HL-60/S4 (cell line): ENCODE results near the gene DAB2IP.
"Not testable (repeated sequence)": the region's sequence is repeated elsewhere in the genome, so short reads cannot be mapped to it uniquely, and the experiment has no call there.

Experiments used
- in situ Hi-C: fragments of 300-500 bp; cut with MboI; formaldehyde crosslinking; loops from 2 replicates; pipeline ENCODE4 v1.14.3; 2022; ENCODE audit warnings: low sequenced_read_pairs

The DAB2IP gene

GRCh38 chr9:121651295-121652020 lies at the start of gene DAB2IP:
DAB2IP (plus strand) TSS chr9:121651634; CDS start chr9:121651776, 142 bp downstream.
- in situ Hi-C loops: no loop called here

- in situ Hi-C loops: no loop called here
These were observed 48.4 kb upstream of the DAB2IP start for GRCh38 chr9:121603028-121603427.

- in situ Hi-C loops: no loop called here
These were observed 47.2 kb upstream of the DAB2IP start for GRCh38 chr9:121604242-121604641.

GRCh38 chr9:121604654-121605053 lies 46.8 kb upstream of the DAB2IP start:
- in situ Hi-C loops: no loop called here

- in situ Hi-C loops: no loop called here
These were observed 43.8 kb upstream of the DAB2IP start for GRCh38 chr9:121607434-121608167.

- in situ Hi-C loops: no loop called here
These were observed 43.1 kb upstream of the DAB2IP start for GRCh38 chr9:121608168-121608853.

GRCh38 chr9:121609822-121610637 lies 41.4 kb upstream of the DAB2IP start:
- in situ Hi-C loops: no loop called here

GRCh38 chr9:121610638-121610953 lies 40.8 kb upstream of the DAB2IP start:
- in situ Hi-C loops: no loop called here

- in situ Hi-C loops: no loop called here
These were observed 38.9 kb upstream of the DAB2IP start for GRCh38 chr9:121612511-121612998.

- in situ Hi-C loops: no loop called here
These were observed 38.3 kb upstream of the DAB2IP start for GRCh38 chr9:121613009-121613752.

- in situ Hi-C loops: no loop called here
These were observed 35.2 kb upstream of the DAB2IP start for GRCh38 chr9:121616123-121616755.

GRCh38 chr9:121618504-121618903 lies 32.9 kb upstream of the DAB2IP start:
- in situ Hi-C loops: no loop called here

GRCh38 chr9:121618910-121619309 lies 32.5 kb upstream of the DAB2IP start:
- in situ Hi-C loops: not testable (repeated sequence)

GRCh38 chr9:121619545-121620324 lies 31.7 kb upstream of the DAB2IP start:
- in situ Hi-C loops: no loop called here

- in situ Hi-C loops: no loop called here
These were observed 31.1 kb upstream of the DAB2IP start for GRCh38 chr9:121620325-121620673.

- in situ Hi-C loops: no loop called here
These were observed 30.5 kb upstream of the DAB2IP start for GRCh38 chr9:121620777-121621449.

GRCh38 chr9:121622387-121623203 lies 28.8 kb upstream of the DAB2IP start:
- in situ Hi-C loops: no loop called here

GRCh38 chr9:121623430-121623829 lies 28.0 kb upstream of the DAB2IP start:
- in situ Hi-C loops: not testable (repeated sequence)
